Fibroblast of lung (primary cell): Measurements from ENCODE around the gene ALKBH4. TPM values are rescaled to one million over a fixed set of nuclear protein-coding genes. Genes with fewer than 3 reads are reported as not detected.
A peak's percentile ranks its signal among the peaks of the same experiment; 100 is the strongest.
"Not testable (repeated sequence)": the region's sequence is repeated elsewhere in the genome, so short reads cannot be mapped to it uniquely, and the experiment has no call there.

Source experiments
- DNase-seq, 2 donors: peaks; one replicate each; pipeline versions ENCODE4 v3.0.0 to v3.0.0-alpha.2; 2010; ENCODE audit warnings: low read depth in 2 of 2
- H2AFZ ChIP-seq: 2 replicates; pipeline ENCODE4 v1.5.1; 2012; ENCODE audit warnings: low read length, control low read depth, inconsistent platforms
- H3K27ac ChIP-seq: 2 replicates; pipeline ENCODE4 v1.5.1; 2011; ENCODE audit warnings: low read length, control low read depth; ENCODE audit not compliant: insufficient read depth
- H3K27me3 ChIP-seq: 2 replicates; pipeline ENCODE4 v1.5.1; 2011; ENCODE audit warnings: mild to moderate bottlenecking, low read length; ENCODE audit not compliant: control insufficient read depth, insufficient read depth
- H3K36me3 ChIP-seq: 2 replicates; pipeline ENCODE4 v1.5.1; 2011; ENCODE audit warnings: low read length; ENCODE audit not compliant: control insufficient read depth, insufficient read depth
- H3K4me1 ChIP-seq: 2 replicates; pipeline ENCODE4 v1.5.1; 2011; ENCODE audit warnings: low read length; ENCODE audit not compliant: control insufficient read depth, insufficient read depth; ENCODE audit errors: extremely low read depth
- H3K4me2 ChIP-seq: 2 replicates; pipeline ENCODE4 v1.5.1; 2011; ENCODE audit warnings: low read length, control low read depth; ENCODE audit not compliant: insufficient read depth; ENCODE audit errors: extremely low read depth
- H3K4me3 ChIP-seq, 4 experiments: fragments of 200-600 bp in 1 of 4; sonication (generic) in 1 of 4; replicated peaks in 1 of 4; 2 replicates each; pipeline ENCODE4 v1.5.1; 2011 to 2016; ENCODE audit warnings: low read length in 4 of 4, low read depth in 3 of 4, mild to moderate bottlenecking in 3 of 4, control low read depth in 2 of 4, inconsistent platforms in 1 of 4, mixed read lengths in 1 of 4; ENCODE audit not compliant: insufficient read depth in 1 of 4; ENCODE audit errors: control extremely low read depth in 1 of 4
- H3K79me2 ChIP-seq: 2 replicates; pipeline ENCODE4 v1.5.1; 2012; ENCODE audit warnings: mild to moderate bottlenecking, low read length, inconsistent platforms; ENCODE audit not compliant: control insufficient read depth, insufficient read depth
- H3K9ac ChIP-seq: 2 replicates; pipeline ENCODE4 v1.5.1; 2011; ENCODE audit warnings: mild to moderate bottlenecking, low read length, control low read depth; ENCODE audit not compliant: insufficient read depth
- H3K9me3 ChIP-seq: 2 replicates; pipeline ENCODE4 v1.5.1; 2012; ENCODE audit warnings: low read depth, low read length; ENCODE audit not compliant: control insufficient read depth, insufficient read depth
- H4K20me1 ChIP-seq: 2 replicates; pipeline ENCODE4 v1.5.1; 2011; ENCODE audit warnings: low read length; ENCODE audit not compliant: control insufficient read depth, insufficient read depth; ENCODE audit errors: extremely low read depth
- EZH2 ChIP-seq: IDR thresholded peaks from 2 replicates; pipeline ENCODE4 v1.5.1; 2012; ENCODE audit warnings: low read length, control low read depth, mild to moderate bottlenecking; ENCODE audit errors: missing control alignments
- polyA minus RNA-seq: library from RNA; depleted of rRNA, polyadenylated mRNA; stranded (reverse); fragments of >200 nt; gene quantifications from 2 replicates; pipeline ENCODE4 v1.2.3, GENCODE V29; 2011; ENCODE audit warnings: low replicate concordance
- polyA plus RNA-seq, 2 donors: library from polyadenylated mRNA; depleted of rRNA in 1 of 2; stranded (reverse) in 1 of 2; unstranded in 1 of 2; fragments of >200 nt; gene quantifications; 2 replicates each; pipeline ENCODE4 v1.2.1, GENCODE V29; 2011 to 2012; ENCODE audit warnings: missing spikeins in 1 of 2
- total RNA-seq: library from RNA; depleted of rRNA; stranded (reverse); fragments of >200 nt; gene quantifications from 2 replicates; pipeline ENCODE4 v1.2.1, GENCODE V29; 2014
- TF ChIP-seq, protein P1 (sequence below), 2 donors: IDR thresholded peaks in 1 of 2; conservative IDR thresholded peaks in 1 of 2; 1 replicate in 1 of 2; 2 replicates in 1 of 2; pipeline ENCODE4 v1.5.1; 2011 to 2012; ENCODE audit warnings: low read length in 2 of 2, control low read depth in 1 of 2, inconsistent platforms in 1 of 2, low read depth in 1 of 2, mild to moderate bottlenecking in 1 of 2

ALKBH4 gene
- total RNA-seq (11.6 and 13.2 TPM in 2 replicates), polyA plus RNA-seq (3.7 and 4.3 TPM in 2 replicates), polyA minus RNA-seq (3.7 and 9.0 TPM in 2 replicates)
- polyA plus RNA-seq (2012), result 6.8 and 9.4 TPM in 2 replicates

DNA sequence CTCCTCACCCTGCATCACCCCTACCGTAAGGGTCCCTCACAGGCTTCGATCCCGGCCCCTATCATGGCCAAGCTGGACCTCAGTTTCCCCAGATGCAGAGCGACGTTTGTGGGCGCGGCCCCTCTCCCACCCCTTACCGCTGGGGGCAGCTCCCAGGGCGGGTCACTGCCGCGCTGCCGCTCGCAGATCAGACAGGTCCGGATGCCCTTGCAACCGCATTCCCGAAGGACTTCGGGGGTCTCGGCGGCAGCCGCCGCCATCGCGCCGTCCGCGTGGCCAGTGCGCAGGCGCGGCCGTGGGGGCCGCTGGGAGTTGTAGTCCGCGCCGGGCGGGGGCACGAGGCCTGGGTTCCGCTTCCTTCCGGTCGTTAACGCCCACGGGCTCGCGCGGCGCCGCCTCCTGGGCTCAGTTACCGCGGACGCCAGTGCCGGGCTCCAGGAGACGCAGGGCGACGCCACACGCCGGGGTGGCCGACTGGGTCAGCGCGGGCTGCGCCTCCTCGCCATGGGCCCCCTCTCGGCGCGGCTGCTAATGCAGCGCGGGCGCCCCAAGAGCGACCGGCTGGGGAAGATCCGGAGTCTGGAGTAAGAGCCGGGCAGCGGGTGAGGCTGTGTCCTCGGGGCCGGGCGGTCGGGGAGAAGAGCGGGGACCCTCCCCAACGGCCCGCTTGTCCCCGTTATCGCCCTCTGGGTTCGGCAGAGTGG lies at the start of gene ALKBH4, which contains the start of gene LRWD1:
Gene ALKBH4, minus strand, starts transcription at position 287 of the 704 bp plus-strand sequence. Its CDS starts 27 bp downstream, at position 260.
Gene LRWD1, plus strand, starts transcription at position 408 of the 704 bp plus-strand sequence. Its CDS starts 97 bp downstream, at position 505.
- Histone ChIP-seq H4K20me1 (no peaks in the 10 kb centered on the region), H3K9me3 (no peaks in the 10 kb centered on the region)

GRCh38 chr7:102512642-102513221 lies 48.1 kb upstream of the ALKBH4 start:
- not testable (repeated sequence) for H3K9me3 ChIP-seq, H3K36me3 ChIP-seq, H3K4me1 ChIP-seq, H3K79me2 ChIP-seq, H3K9ac ChIP-seq, H3K27me3 ChIP-seq, H2AFZ ChIP-seq, H4K20me1 ChIP-seq, H3K27ac ChIP-seq
- peak; percentile 73 to 91 for DNase-seq
- Histone ChIP-seq H3K4me3 (peak overlapping the region in 2 of 4 experiments; percentile 15 to 37), H3K4me2 (peak overlapping the region; percentile 71)

More for the DNA sequence above, at the start of gene ALKBH4, which contains the start of gene LRWD1:
- DNase-seq, result peak; percentile 84 to 87
- Histone ChIP-seq H3K27me3 (no peaks in the 10 kb centered on the region), H3K9ac (peak within 1 kb of the TSS; percentile 87), H3K79me2 (peaks cover 17% of the 10 kb centered on the region), H3K4me2 (peak within 1 kb of the TSS; percentile 100), H3K4me1 (peaks cover 9% of the 10 kb centered on the region), H3K36me3 (peaks cover 2% of the 10 kb centered on the region), H3K4me3 (peak within 1 kb of the TSS; percentile 74 to 98 (median 86)), H3K27ac (peak within 1 kb of the TSS; percentile 72), H2AFZ (peak within 1 kb of the TSS; percentile 86)
- no peak for TF ChIP-seq EZH2
- TF ChIP-seq, protein P1, sequence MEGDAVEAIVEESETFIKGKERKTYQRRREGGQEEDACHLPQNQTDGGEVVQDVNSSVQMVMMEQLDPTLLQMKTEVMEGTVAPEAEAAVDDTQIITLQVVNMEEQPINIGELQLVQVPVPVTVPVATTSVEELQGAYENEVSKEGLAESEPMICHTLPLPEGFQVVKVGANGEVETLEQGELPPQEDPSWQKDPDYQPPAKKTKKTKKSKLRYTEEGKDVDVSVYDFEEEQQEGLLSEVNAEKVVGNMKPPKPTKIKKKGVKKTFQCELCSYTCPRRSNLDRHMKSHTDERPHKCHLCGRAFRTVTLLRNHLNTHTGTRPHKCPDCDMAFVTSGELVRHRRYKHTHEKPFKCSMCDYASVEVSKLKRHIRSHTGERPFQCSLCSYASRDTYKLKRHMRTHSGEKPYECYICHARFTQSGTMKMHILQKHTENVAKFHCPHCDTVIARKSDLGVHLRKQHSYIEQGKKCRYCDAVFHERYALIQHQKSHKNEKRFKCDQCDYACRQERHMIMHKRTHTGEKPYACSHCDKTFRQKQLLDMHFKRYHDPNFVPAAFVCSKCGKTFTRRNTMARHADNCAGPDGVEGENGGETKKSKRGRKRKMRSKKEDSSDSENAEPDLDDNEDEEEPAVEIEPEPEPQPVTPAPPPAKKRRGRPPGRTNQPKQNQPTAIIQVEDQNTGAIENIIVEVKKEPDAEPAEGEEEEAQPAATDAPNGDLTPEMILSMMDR (conservative IDR thresholded peaks at IDR 0.05 in 1 of 2, IDR thresholded peaks at IDR 0.05 in 1 of 2; ENCODE audit: low read depth in 1 of 2, low read length in 2 of 2), result peak in 1 of 2 donors; percentile 1

DNA sequence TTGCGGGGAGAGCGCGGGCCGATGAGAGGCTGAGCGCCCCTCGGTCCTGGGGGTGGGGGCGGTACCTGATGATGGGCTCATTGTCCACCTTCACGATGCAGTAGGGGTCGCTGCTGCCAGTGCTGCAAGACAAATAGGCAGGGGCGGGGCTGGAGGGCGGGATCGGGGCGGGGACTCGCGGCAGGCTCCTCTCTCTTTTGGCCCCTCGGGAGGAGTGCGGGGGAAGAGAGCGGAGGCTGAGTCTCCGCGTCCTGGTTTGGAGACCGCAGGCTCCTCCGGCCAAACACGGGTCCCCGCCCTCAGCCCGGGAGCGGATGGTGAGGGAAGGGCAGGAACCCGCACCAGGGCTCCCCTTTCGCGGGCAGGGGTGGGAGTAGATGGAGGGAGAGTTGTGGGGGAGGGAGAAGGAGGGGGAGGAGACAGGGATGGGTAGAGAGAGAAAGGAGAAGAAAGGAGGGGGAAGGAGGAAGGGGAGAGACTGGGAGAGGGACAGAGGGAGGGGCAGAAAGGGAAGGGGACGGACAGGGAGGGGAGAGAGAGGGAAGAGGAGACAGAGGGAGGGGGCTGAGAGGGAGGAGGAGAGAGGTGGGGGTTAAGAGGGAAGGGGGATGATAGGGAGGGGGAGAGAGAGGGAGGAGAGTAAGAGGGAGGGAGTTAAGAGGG lies 47.3 kb upstream of the ALKBH4 start:
- not testable (repeated sequence) for H2AFZ ChIP-seq, DNase-seq, H3K9me3 ChIP-seq, H3K36me3 ChIP-seq, H3K4me1 ChIP-seq, H3K9ac ChIP-seq, H3K4me2 ChIP-seq, H3K27me3 ChIP-seq, H3K27ac ChIP-seq, H3K79me2 ChIP-seq, H4K20me1 ChIP-seq
- H3K4me3 ChIP-seq, result peak overlapping the region in 1 of 4 experiments; percentile 37

DNA sequence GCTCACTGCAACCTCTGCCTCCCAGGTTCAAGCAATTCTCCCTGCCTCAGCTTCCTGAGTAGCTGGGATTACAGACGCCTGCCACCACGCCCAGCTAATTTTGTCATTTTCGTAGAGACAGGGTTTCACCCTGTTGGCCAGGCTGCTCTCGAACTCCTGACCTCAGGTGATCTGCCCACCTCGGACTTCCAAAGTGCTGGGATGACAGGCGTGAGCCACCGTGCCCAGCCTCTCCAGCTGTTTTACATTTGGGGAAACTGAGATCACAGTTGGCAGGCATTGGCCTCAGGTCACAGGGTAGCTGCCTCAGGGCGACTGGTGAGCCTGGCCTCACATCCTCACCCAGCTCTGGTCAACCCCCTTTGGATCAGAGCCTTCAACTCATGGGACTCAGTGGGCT lies 45.9 kb upstream of the ALKBH4 start:
- H4K20me1 ChIP-seq, H2AFZ ChIP-seq, H3K4me2 ChIP-seq, H3K79me2 ChIP-seq, H3K9me3 ChIP-seq, H3K27me3 ChIP-seq, H3K4me1 ChIP-seq, DNase-seq, H3K9ac ChIP-seq, H3K27ac ChIP-seq, H3K36me3 ChIP-seq, H3K4me3 ChIP-seq: not testable (repeated sequence)

- H3K27me3 ChIP-seq, H3K79me2 ChIP-seq, H3K9ac ChIP-seq, H3K4me1 ChIP-seq, H3K9me3 ChIP-seq, H4K20me1 ChIP-seq, H3K4me3 ChIP-seq, DNase-seq, H2AFZ ChIP-seq, H3K4me2 ChIP-seq, H3K27ac ChIP-seq, H3K36me3 ChIP-seq: not testable (repeated sequence)
Observed at GRCh38 chr7:102507410-102508088, 42.9 kb upstream of the ALKBH4 start.
